ENCODE measurements around the gene CCDC88C.

- TF ChIP-seq CTCF (IDR thresholded peaks at IDR 0.05) (no peak), POLR2A (IDR thresholded peaks at IDR 0.05) (no peak), EP300 (IDR thresholded peaks at IDR 0.05) (no peak)
Observed at GRCh38 chr14:91346838-91347173, 70.8 kb downstream of the CCDC88C start.
